ENCODE data around the gene TUBB6. TPM values are rescaled to one million over a fixed set of nuclear protein-coding genes. Genes with fewer than 3 reads are reported as not detected.

The TUBB6 gene
- total RNA-seq, 1 donor from 2014 or later = 31.9 TPM

GRCh38 chr18:12317664-12318333, 9.8 kb downstream of the TUBB6 start:
- no peak for TF ChIP-seq CTCF (IDR thresholded peaks at IDR 0.05)
- peak overlapping the region; percentile 37 for H3K4me3 Mint-ChIP-seq
- H3K9me3 Mint-ChIP-seq = peaks cover 2% of the 10 kb centered on the region
- no peaks in the 10 kb centered on the region for H3K27me3 Mint-ChIP-seq
- POLR2A ChIA-PET = interaction anchor here (0.9 to 1.3 kb wide), 3 partner anchors 8 to 60 kb away, joined by 3 to 5 read pairs (median 4); no protein-coding TSS in a partner anchor
- peaks cover 72% of the 10 kb centered on the region for H3K4me1 Mint-ChIP-seq
- peak overlapping the region; percentile 61 for H3K27ac Mint-ChIP-seq
- DNase-seq (no peak), ATAC-seq (ENCODE audit: low read depth) (peak; percentile 25)
- CTCF ChIA-PET = interaction anchor here (2.9 kb wide), 1 partner anchor 11 kb away, joined by 14 read pairs; no protein-coding TSS in a partner anchor
- intact Hi-C loops (cut with micrococcal nuclease) = loop anchor here (2.0 to 10.0 kb wide), 2 partner anchors 59 to 463 kb away; partner anchors contain the start of genes AFG3L2 and CHMP1B
- peaks cover 15% of the 10 kb centered on the region for H3K36me3 Mint-ChIP-seq (ENCODE audit: low read depth)

DNA sequence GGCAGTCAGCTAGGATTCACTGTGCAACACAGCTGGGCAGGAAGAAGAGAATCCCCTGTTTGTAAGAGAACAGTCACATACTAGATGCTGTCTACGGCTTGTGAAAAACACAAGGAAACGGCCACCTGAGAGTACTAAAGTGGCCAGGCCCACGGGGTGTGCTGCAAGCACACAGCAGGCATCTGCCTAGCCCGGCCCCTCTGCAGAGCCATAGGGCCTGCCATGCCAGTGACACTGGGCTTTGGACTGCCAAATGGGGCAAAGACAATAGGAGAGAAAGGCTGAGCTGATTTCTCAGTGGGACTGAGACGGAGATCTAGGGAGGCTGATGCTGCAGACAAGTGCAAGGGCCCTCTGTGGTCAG, 10.3 kb downstream of the TUBB6 start:
- CTCF ChIA-PET = interaction anchor here (2.9 kb wide), 1 partner anchor 10 kb away, joined by 14 read pairs; no protein-coding TSS in a partner anchor
- no peak for ATAC-seq (ENCODE audit: low read depth)
- peaks cover 72% of the 10 kb centered on the region for H3K4me1 Mint-ChIP-seq
- H3K27ac Mint-ChIP-seq = peak overlapping the region; percentile 61
- no peaks in the 10 kb centered on the region for H3K27me3 Mint-ChIP-seq
- no peak for DNase-seq
- peak overlapping the region; percentile 37 for H3K4me3 Mint-ChIP-seq
- peaks cover 15% of the 10 kb centered on the region for H3K36me3 Mint-ChIP-seq (ENCODE audit: low read depth)
- H3K9me3 Mint-ChIP-seq = no peaks in the 10 kb centered on the region
- POLR2A ChIA-PET = interaction anchor here (0.9 to 1.3 kb wide), 3 partner anchors 9 to 59 kb away, joined by 3 to 5 read pairs (median 4); no protein-coding TSS in a partner anchor
- no peak for TF ChIP-seq CTCF (IDR thresholded peaks at IDR 0.05)
- intact Hi-C loops (cut with micrococcal nuclease) = loop anchor here (10.0 kb wide), 1 partner anchor 464 kb away; the partner anchor contains the start of gene CHMP1B

- intact Hi-C loops (cut with micrococcal nuclease) = loop anchor here (10.0 kb wide), 1 partner anchor 464 kb away; the partner anchor contains the start of gene CHMP1B
- peak overlapping the region; percentile 42 for H3K27ac Mint-ChIP-seq
- ATAC-seq (ENCODE audit: low read depth) = no peak
Measured at GRCh38 chr18:12318857-12319256, 10.8 kb downstream of the TUBB6 start.

GRCh38 chr18:12321333-12321732, 13.3 kb downstream of the TUBB6 start:
- Mint-ChIP-seq H3K4me3 (peak overlapping the region; percentile 53), H3K27me3 (no peaks in the 10 kb centered on the region), H3K36me3 (ENCODE audit: low read depth) (peaks cover 32% of the 10 kb centered on the region), H3K27ac (peak overlapping the region; percentile 59), H3K9me3 (no peaks in the 10 kb centered on the region), H3K4me1 (peaks cover 45% of the 10 kb centered on the region)
- ATAC-seq (ENCODE audit: low read depth) (peak; percentile 81), DNase-seq (no peak)
- intact Hi-C loops (cut with micrococcal nuclease) = loop anchor here (2.0 kb wide), 1 partner anchor 337 kb away; the partner anchor contains the start of gene SPIRE1
- no peak for TF ChIP-seq CTCF (IDR thresholded peaks at IDR 0.05)
- ChIA-PET CTCF (no interaction called here), POLR2A (interaction anchor here (0.6 to 1.4 kb wide), 2 partner anchors 13 to 26 kb away, joined by 3 to 4 read pairs; no protein-coding TSS in a partner anchor)

More at GRCh38 chr18:12318857-12319256, 10.8 kb downstream of the TUBB6 start:
- no peaks in the 10 kb centered on the region for H3K27me3 Mint-ChIP-seq
- H3K9me3 Mint-ChIP-seq = no peaks in the 10 kb centered on the region
- no peak for TF ChIP-seq CTCF (IDR thresholded peaks at IDR 0.05)
- H3K4me1 Mint-ChIP-seq = peaks cover 66% of the 10 kb centered on the region
- no peak overlapping the region for H3K4me3 Mint-ChIP-seq
- ChIA-PET POLR2A (interaction anchor here (0.5 kb wide), 1 partner anchor 28 kb away, joined by 10 read pairs; no protein-coding TSS in a partner anchor), CTCF (interaction anchor here (2.9 kb wide), 1 partner anchor 10 kb away, joined by 14 read pairs; no protein-coding TSS in a partner anchor)
- DNase-seq = no peak
- H3K36me3 Mint-ChIP-seq (ENCODE audit: low read depth) = peaks cover 11% of the 10 kb centered on the region

All from activated B cell treated with CpG ODN at 0.5 μM for 24 hours (primary cell).